H1 (cell line): ENCODE data around the gene ENTPD6. TPM values are rescaled to one million over a fixed set of nuclear protein-coding genes. Genes with fewer than 3 reads are reported as not detected.

ENCODE experiments used
- CTCF ChIA-PET: fragments of 300-600 bp; sonication (Branson Sonifier 250); formaldehyde crosslinking; loops from one replicate; lab custom pipeline; 2021; ENCODE audit not compliant: partially characterized antibody; lab: Charles Lee
- POLR2A ChIA-PET: fragments of 300-600 bp; sonication (Branson Sonifier 250); formaldehyde crosslinking; loops from one replicate; lab custom pipeline; 2021; ENCODE audit warnings: inconsistent platforms; ENCODE audit not compliant: partially characterized antibody; lab: Charles Lee
- DNase-seq, 2 experiments: peaks; one replicate each; pipeline versions ENCODE4 v3.0.0 to v3.0.0-alpha.2; 2010 to 2022; ENCODE audit warnings: low spot score in 2 of 2, low read depth in 1 of 2, mixed read lengths in 1 of 2
- FAIRE-seq: peaks from 2 replicates; lab custom pipeline; 2011; peaks lifted over from hg19 to GRCh38; lab: Jason Lieb, UNC
- H2AFZ ChIP-seq: 2 replicates; pipeline ENCODE4 v1.8.1; 2012; ENCODE audit warnings: low read length, inconsistent platforms
- H2AK5ac ChIP-seq: 2 replicates; pipeline ENCODE4 v1.6.1; 2013; ENCODE audit warnings: low read depth, low read length
- H2BK120ac ChIP-seq: replicated peaks from 2 replicates; pipeline ENCODE3; 2013; ENCODE audit warnings: low read depth, low read length, inconsistent platforms
- H2BK12ac ChIP-seq: 2 replicates; pipeline ENCODE4 v1.6.1; 2013; ENCODE audit warnings: low read depth, low read length
- H2BK15ac ChIP-seq: 2 replicates; pipeline ENCODE4 v1.6.1; 2013; ENCODE audit warnings: low read length
- H2BK20ac ChIP-seq: 2 replicates; pipeline ENCODE4 v1.6.1; 2013; ENCODE audit warnings: low read length
- H2BK5ac ChIP-seq: 2 replicates; pipeline ENCODE4 v1.6.1; 2013; ENCODE audit warnings: low read depth, low read length
- H3K14ac ChIP-seq: 2 replicates; pipeline ENCODE4 v1.6.1; 2013; ENCODE audit warnings: inconsistent platforms; ENCODE audit not compliant: insufficient read length
- H3K18ac ChIP-seq: 2 replicates; pipeline ENCODE4 v1.6.1; 2013; ENCODE audit warnings: low read length; ENCODE audit errors: extremely low read depth
- H3K23ac ChIP-seq: 2 replicates; pipeline ENCODE4 v1.6.1; 2013; ENCODE audit warnings: inconsistent platforms; ENCODE audit not compliant: insufficient read length
- H3K23me2 ChIP-seq: 2 replicates; pipeline ENCODE4 v1.6.1; 2013; ENCODE audit warnings: low read depth, low read length
- H3K27ac ChIP-seq: 2 replicates; pipeline ENCODE4 v1.6.1; 2011; ENCODE audit warnings: low read depth, low read length, inconsistent platforms
- H3K27me3 ChIP-seq, 4 experiments: replicated peaks in 1 of 4; 1 replicate in 1 of 4; 2 replicates in 3 of 4; pipeline versions ENCODE4 v1.6.1 to v1.8.1; 2011 to 2013; ENCODE audit warnings: low read length in 3 of 4, mild to moderate bottlenecking in 3 of 4, inconsistent platforms in 2 of 4, mixed read lengths in 2 of 4, moderate library complexity in 1 of 4; ENCODE audit not compliant: control insufficient read depth in 3 of 4, insufficient read depth in 3 of 4; ENCODE audit errors: extremely low read depth in 1 of 4
- H3K36me3 ChIP-seq, 4 experiments: 2 replicates each; pipeline versions ENCODE4 v1.6.1 to v1.8.1; 2011 to 2013; ENCODE audit warnings: mild to moderate bottlenecking in 4 of 4, low read length in 3 of 4, moderate library complexity in 2 of 4, control low read depth in 1 of 4, inconsistent platforms in 1 of 4; ENCODE audit not compliant: insufficient read depth in 4 of 4, control insufficient read depth in 2 of 4
- H3K4ac ChIP-seq: replicated peaks from 2 replicates; pipeline ENCODE3; 2013; ENCODE audit warnings: low read length, low read depth, mixed read lengths, inconsistent platforms; ENCODE audit not compliant: insufficient read length
- H3K4me1 ChIP-seq, 4 experiments: replicated peaks in 1 of 4; 1 replicate in 1 of 4; 2 replicates in 3 of 4; pipeline versions ENCODE4 v1.6.1 to v1.8.1; 2011 to 2013; ENCODE audit warnings: low read length in 3 of 4, inconsistent platforms in 2 of 4, mixed read lengths in 1 of 4; ENCODE audit not compliant: insufficient read depth in 4 of 4, control insufficient read depth in 3 of 4
- H3K4me2 ChIP-seq, 2 experiments: 2 replicates each; pipeline versions ENCODE4 v1.6.1 to v1.8.1; 2011 to 2013; ENCODE audit warnings: low read depth in 2 of 2, low read length in 2 of 2, control low read depth in 1 of 2, inconsistent platforms in 1 of 2, mild to moderate bottlenecking in 1 of 2; ENCODE audit not compliant: insufficient read depth in 1 of 2
- H3K4me3 ChIP-seq, 4 experiments: fragments of 200-600, 300-600 bp in 1 of 4; sonication (generic), shearing (Covaris generic), sonication (Bioruptor Twin) in 1 of 4; 2 replicates each; pipeline versions ENCODE4 v1.5.1 to v1.8.1; 2011 to 2016; ENCODE audit warnings: low read length in 4 of 4, low read depth in 3 of 4, control low read depth in 2 of 4, inconsistent platforms in 2 of 4, mild to moderate bottlenecking in 2 of 4, mixed read lengths in 1 of 4, moderate library complexity in 1 of 4; ENCODE audit not compliant: insufficient read depth in 2 of 4; ENCODE audit errors: extremely low read depth in 1 of 4
- H3K56ac ChIP-seq: replicated peaks from 2 replicates; pipeline ENCODE3; 2013; ENCODE audit warnings: low read depth, mild to moderate bottlenecking, mixed read lengths, low read length, inconsistent platforms; ENCODE audit not compliant: insufficient read length
- H3K79me1 ChIP-seq: 2 replicates; pipeline ENCODE4 v1.6.1; 2013; ENCODE audit warnings: low read depth, low read length, control low read depth
- H3K79me2 ChIP-seq, 2 experiments: 2 replicates each; pipeline versions ENCODE4 v1.6.1 to v1.8.1; 2012 to 2013; ENCODE audit warnings: low read length in 2 of 2, mild to moderate bottlenecking in 2 of 2, inconsistent platforms in 1 of 2; ENCODE audit not compliant: insufficient read depth in 2 of 2, control insufficient read depth in 1 of 2
- H3K9ac ChIP-seq, 4 experiments: replicated peaks in 1 of 4; 1 replicate in 1 of 4; 2 replicates in 3 of 4; pipeline versions ENCODE4 v1.6.1 to v1.8.1; 2011 to 2013; ENCODE audit warnings: low read depth in 3 of 4, low read length in 3 of 4, control low read depth in 2 of 4, mild to moderate bottlenecking in 2 of 4, moderate library complexity in 2 of 4, inconsistent platforms in 1 of 4; ENCODE audit errors: extremely low read depth in 1 of 4
- H3K9me3 ChIP-seq, 2 experiments: 2 replicates each; pipeline versions ENCODE4 v1.6.1 to v1.8.1; 2012 to 2013; ENCODE audit warnings: mild to moderate bottlenecking in 2 of 2, moderate library complexity in 2 of 2, control low read depth in 1 of 2, inconsistent platforms in 1 of 2, low read depth in 1 of 2, low read length in 1 of 2, mixed read lengths in 1 of 2; ENCODE audit not compliant: insufficient read depth in 2 of 2
- H4K20me1 ChIP-seq, 2 experiments: replicated peaks in 1 of 2; 2 replicates each; pipeline versions ENCODE3 to v1.8.1; 2011 to 2013; ENCODE audit warnings: inconsistent platforms in 2 of 2, low read length in 2 of 2, mild to moderate bottlenecking in 1 of 2; ENCODE audit not compliant: insufficient read depth in 2 of 2, control insufficient read depth in 1 of 2
- H4K5ac ChIP-seq: 2 replicates; pipeline ENCODE4 v1.6.1; 2013; ENCODE audit warnings: low read length, low read depth, mixed read lengths, inconsistent platforms; ENCODE audit not compliant: insufficient read length
- H4K8ac ChIP-seq: 2 replicates; pipeline ENCODE4 v1.8.0; 2013; ENCODE audit warnings: mild to moderate bottlenecking, moderate library complexity, low read length, inconsistent platforms; ENCODE audit not compliant: insufficient read depth; ENCODE audit errors: extremely low read depth
- H4K91ac ChIP-seq: replicated peaks from 2 replicates; pipeline ENCODE3; 2013; ENCODE audit warnings: low read length, mixed read lengths, inconsistent platforms; ENCODE audit not compliant: insufficient read length
- CEBPB ChIP-seq: IDR thresholded peaks from 2 replicates; pipeline ENCODE4 v1.6.1; 2012; ENCODE audit warnings: low read depth, low read length
- EP300 ChIP-seq, 2 experiments: IDR thresholded peaks; 1 replicate in 1 of 2; 2 replicates in 1 of 2; pipeline ENCODE4 v1.6.1; 2011 to 2012; ENCODE audit warnings: low read depth in 2 of 2, low read length in 2 of 2, mild to moderate bottlenecking in 2 of 2, borderline replicate concordance in 1 of 2, inconsistent platforms in 1 of 2, moderate library complexity in 1 of 2
- EZH2 ChIP-seq: fragments of 200-600 bp; sonication (generic); IDR thresholded peaks from 2 replicates; pipeline ENCODE4 v1.7.1; 2012; ENCODE audit warnings: low read depth, mild to moderate bottlenecking, moderate library complexity, low read length, inconsistent platforms; ENCODE audit not compliant: severe bottlenecking
- FOSL1 ChIP-seq: IDR thresholded peaks from 2 replicates; pipeline ENCODE4 v1.6.1; 2011; ENCODE audit warnings: mild to moderate bottlenecking, low read depth, low read length, moderate library complexity; ENCODE audit not compliant: insufficient read depth
- GABPA ChIP-seq: IDR thresholded peaks from 2 replicates; pipeline ENCODE4 v1.6.1; 2011; ENCODE audit warnings: mild to moderate bottlenecking, low read length, moderate library complexity, borderline replicate concordance; ENCODE audit not compliant: insufficient read depth
- POLR2A ChIP-seq, 2 experiments: IDR thresholded peaks; 1 replicate in 1 of 2; 2 replicates in 1 of 2; pipeline ENCODE4 v1.6.1; 2011; ENCODE audit warnings: low read depth in 2 of 2, low read length in 2 of 2, mild to moderate bottlenecking in 2 of 2; ENCODE audit errors: control extremely low read depth in 1 of 2
- RAD21 ChIP-seq, 2 experiments: IDR thresholded peaks in 1 of 2; conservative IDR thresholded peaks in 1 of 2; 2 replicates each; pipeline ENCODE4 v1.6.1; 2011; ENCODE audit warnings: low read depth in 2 of 2, low read length in 2 of 2, improper control_type of control experiment in 1 of 2, inconsistent platforms in 1 of 2, mild to moderate bottlenecking in 1 of 2, moderate library complexity in 1 of 2
- SIX5 ChIP-seq: IDR thresholded peaks from 2 replicates; pipeline ENCODE4 v1.6.1; 2011; ENCODE audit warnings: mild to moderate bottlenecking, low read depth, low read length
- SP4 ChIP-seq: IDR thresholded peaks from 2 replicates; pipeline ENCODE4 v1.6.1; 2012; ENCODE audit warnings: low read length, inconsistent platforms
- SUZ12 ChIP-seq: fragments of 200-600 bp; sonication (generic); IDR thresholded peaks from 2 replicates; pipeline ENCODE4 v1.6.1; 2012; ENCODE audit warnings: mild to moderate bottlenecking, inconsistent platforms, low read length, moderate library complexity, mixed read lengths
- TEAD4 ChIP-seq: IDR thresholded peaks from 2 replicates; pipeline ENCODE4 v1.6.1; 2012; ENCODE audit warnings: low read depth, low read length, inconsistent platforms, mixed read lengths
- WGBS, 2 experiments: shearing (Covaris generic) in 1 of 2; methylation state at CpG; one replicate each; pipeline versions ENCODE4 v1.1.6 to v1.1.7; 2013 to 2015; ENCODE audit warnings: low lambda C conversion rate in 2 of 2, mixed read lengths in 2 of 2, inconsistent platforms in 1 of 2, low coverage in 1 of 2, missing lambda C conversion rate in 1 of 2; ENCODE audit not compliant: insufficient replicate concordance in 2 of 2, insufficient coverage in 1 of 2, insufficient read length in 1 of 2; ENCODE audit errors: extremely low coverage in 1 of 2, missing lambda C conversion rate in 1 of 2; 5-methylcytosine and 5-hydroxymethylcytosine counted together
- polyA plus RNA-seq, 7 experiments: library from polyadenylated mRNA; depleted of rRNA in 3 of 7; stranded (reverse) in 5 of 7; unstranded in 2 of 7; fragments of >200 nt in 5 of 7; fragments of 200-250 nt in 2 of 7; gene quantifications; 1 replicate in 5 of 7; 2 replicates in 1 of 7; 4 replicates in 1 of 7; pipeline versions ENCODE4 v1.2.1 to v1.2.3, GENCODE V29; 2011 to 2013; ENCODE audit warnings: missing spikeins in 2 of 7, mixed read lengths in 2 of 7
- total RNA-seq: library from RNA; stranded (reverse); fragmentation: NEBNext Ultra II Directional; extraction: Animal tissue kit (Norgen Biotek cat#: 25700); gene quantifications from 2 replicates; pipeline ENCODE4 v1.2.1, GENCODE V29; 2021

Gene ENTPD6
- total and polyA plus RNA-seq, 2 of the 8 experiments (the other 6 are each of a cell fraction or from before 2014, with no cell fraction given), result 47.8 to 57.3 TPM

- Histone ChIP-seq H3K9me3 (no peaks in the 10 kb centered on the region), H3K36me3 (no peaks in the 10 kb centered on the region), H4K20me1 (no peaks in the 10 kb centered on the region), H3K4me1 (no peaks in the 10 kb centered on the region), H2BK120ac (no peak overlapping the region), H2AFZ (no peak overlapping the region), H3K23me2 (no peaks in the 10 kb centered on the region), H3K27me3 (no peaks in the 10 kb centered on the region), H3K14ac (no peak overlapping the region), H2BK5ac (no peak overlapping the region), H3K23ac (no peak overlapping the region), H4K5ac (no peak overlapping the region), H3K4ac (no peak overlapping the region), H3K79me2 (no peaks in the 10 kb centered on the region), H3K27ac (no peak overlapping the region), H3K4me2 (no peak overlapping the region), H2AK5ac (no peak overlapping the region), H2BK20ac (no peak overlapping the region), H3K79me1 (no peaks in the 10 kb centered on the region), H4K91ac (no peak overlapping the region), H3K18ac (no peak overlapping the region), H3K4me3 (no peak overlapping the region), H4K8ac (no peak overlapping the region), H2BK12ac (no peak overlapping the region), H3K56ac (no peak overlapping the region), H3K9ac (no peak overlapping the region), H2BK15ac (no peak overlapping the region)
- ChIA-PET CTCF (interaction anchor here (0.6 to 2.3 kb wide), 3 partner anchors 12 to 78 kb away, joined by 3 to 11 read pairs (median 3); no protein-coding TSS in a partner anchor), POLR2A (no interaction called here)
- TF ChIP-seq RAD21 (IDR thresholded peaks at IDR 0.05 in 1 of 2, conservative IDR thresholded peaks at IDR 0.05 in 1 of 2; ENCODE audit: low read depth in 2 of 2, low read length in 2 of 2) (no peak), POLR2A (IDR thresholded peaks at IDR 0.05; ENCODE audit: control extremely low read depth in 1 of 2, low read depth in 2 of 2, low read length in 2 of 2) (no peak), GABPA (no peak), SUZ12 (no peak), FOSL1 (no peak), SIX5 (no peak), EP300 (IDR thresholded peaks at IDR 0.05; ENCODE audit: borderline replicate concordance in 1 of 2, low read depth in 2 of 2, low read length in 2 of 2) (no peak), SP4 (no peak), TEAD4 (no peak), EZH2 (no peak), CEBPB (no peak)
- DNase-seq (no peak), FAIRE-seq (no peak)
- WGBS, 2 experiments, result 91% methylated on average over 8 of the region's 8 CpGs; no CpG with 5 or more reads in 1 of the 2 experiments
Measured at GRCh38 chr20:25230166-25230831, 34.8 kb downstream of the ENTPD6 start.
